GM23248 (cell line): ENCODE data around the gene ARHGEF28. TPM values are rescaled to one million over a fixed set of nuclear protein-coding genes. Genes with fewer than 3 reads are reported as not detected.

Experiments used
- DNase-seq: peaks from one replicate; pipeline ENCODE4 v3.0.0-alpha.2; 2015
- H2AFZ ChIP-seq: fragments of 200-600 bp; sonication (generic); 2 replicates; pipeline ENCODE4 v1.6.1; 2016; ENCODE audit warnings: antibody characterized with exemption
- H3F3A ChIP-seq: fragments of 200-600 bp; sonication (generic); 2 replicates; pipeline ENCODE4 v1.6.1; 2016; ENCODE audit warnings: mild to moderate bottlenecking, antibody characterized with exemption, mixed run types; ENCODE audit not compliant: insufficient read depth
- H3K27ac ChIP-seq: fragments of 200-600 bp; sonication (generic); 2 replicates; pipeline ENCODE4 v1.5.1; 2016; ENCODE audit warnings: mild to moderate bottlenecking
- H3K27me3 ChIP-seq: fragments of 200-600 bp; sonication (generic); replicated peaks from 2 replicates; pipeline ENCODE4 v1.6.1; 2016; ENCODE audit warnings: mild to moderate bottlenecking; ENCODE audit not compliant: insufficient read depth
- H3K36me3 ChIP-seq: fragments of 200-600 bp; sonication (generic); 2 replicates; pipeline ENCODE4 v1.6.1; 2016; ENCODE audit warnings: low read depth, mild to moderate bottlenecking
- H3K4me1 ChIP-seq: fragments of 200-600 bp; sonication (generic); 2 replicates; pipeline ENCODE4 v1.6.1; 2016; ENCODE audit warnings: mild to moderate bottlenecking; ENCODE audit not compliant: insufficient read depth
- H3K4me2 ChIP-seq: fragments of 200-600 bp; sonication (generic); one replicate; pipeline ENCODE4 v1.6.1; 2016; ENCODE audit warnings: mild to moderate bottlenecking; ENCODE audit not compliant: unreplicated experiment
- H3K4me3 ChIP-seq: fragments of 200-600 bp; sonication (generic); 2 replicates; pipeline ENCODE4 v1.5.1; 2016; ENCODE audit warnings: mild to moderate bottlenecking
- H3K79me2 ChIP-seq: fragments of 200-600 bp; sonication (generic); 2 replicates; pipeline ENCODE4 v1.6.1; 2016; ENCODE audit warnings: mild to moderate bottlenecking; ENCODE audit not compliant: insufficient read depth
- H3K9ac ChIP-seq: fragments of 200-600 bp; sonication (generic); 2 replicates; pipeline ENCODE4 v1.6.1; 2016; ENCODE audit warnings: mild to moderate bottlenecking
- H3K9me2 ChIP-seq: fragments of 200-600 bp; sonication (generic); 2 replicates; pipeline ENCODE4 v1.6.1; 2016; ENCODE audit warnings: mixed run types, mild to moderate bottlenecking, moderate library complexity; ENCODE audit not compliant: insufficient read depth
- H3K9me3 ChIP-seq: fragments of 200-600 bp; sonication (generic); one replicate; pipeline ENCODE4 v1.6.1; 2017; ENCODE audit warnings: low read depth
- H4K20me1 ChIP-seq: fragments of 200-600 bp; sonication (generic); 2 replicates; pipeline ENCODE4 v1.6.0; 2016; ENCODE audit not compliant: insufficient read depth
- EZH2 ChIP-seq: fragments of 200-600 bp; sonication (generic); IDR thresholded peaks from 2 replicates; pipeline ENCODE4 v1.6.1; 2018; ENCODE audit warnings: antibody characterized with exemption, mild to moderate bottlenecking; ENCODE audit not compliant: insufficient read depth, poor library complexity, severe bottlenecking
- EZH2phosphoT487 ChIP-seq: fragments of 200-600 bp; sonication (generic); IDR thresholded peaks from 2 replicates; pipeline ENCODE4 v1.6.1; 2018; ENCODE audit warnings: antibody characterized with exemption, moderate library complexity, mild to moderate bottlenecking, low read depth; ENCODE audit not compliant: insufficient read depth
- WGBS, 2 experiments: methylation state at CpG; one replicate each; pipeline ENCODE4 v1.1.6; 2015 to 2017; ENCODE audit warnings: low lambda C conversion rate in 2 of 2, low coverage in 1 of 2; ENCODE audit errors: missing lambda C conversion rate in 2 of 2; 5-methylcytosine and 5-hydroxymethylcytosine counted together
- in situ Hi-C: fragments of 300-500 bp; cut with MboI; formaldehyde crosslinking; loops from 2 replicates; pipeline ENCODE4 v1.15.0; 2020
- polyA plus RNA-seq: library from polyadenylated mRNA; unstranded; fragments of >200 nt; fragmentation: Nextera tagmentation; extraction: Ambion mirVana; gene quantifications from 2 replicates; pipeline ENCODE4 v1.2.1, GENCODE V29; 2016
- total RNA-seq: library from RNA; depleted of rRNA; stranded (reverse); fragments of >200 nt; shearing (Covaris generic); gene quantifications from 2 replicates; pipeline ENCODE4 v1.2.3, GENCODE V29; 2014

The ARHGEF28 gene
- total and polyA plus RNA-seq, 2 experiments from 2014 or later: 5.0 to 9.6 TPM

- Histone ChIP-seq H3K9me2 (no peaks in the 10 kb centered on the region; the same call in 1 of the 2 replicates), H3K4me2 (no peak overlapping the region), H3K36me3 (no peaks in the 10 kb centered on the region), H3K9ac (no peak overlapping the region), H3F3A (peaks cover 28% of the 10 kb centered on the region), H3K4me1 (peaks cover 26% of the 10 kb centered on the region), H3K9me3 (no peaks in the 10 kb centered on the region), H4K20me1 (no peaks in the 10 kb centered on the region), H3K4me3 (no peak overlapping the region), H3K27ac (no peak overlapping the region), H3K79me2 (no peaks in the 10 kb centered on the region), H2AFZ (no peak overlapping the region), H3K27me3 (no peaks in the 10 kb centered on the region)
- in situ Hi-C loops: no loop called here
- no peak for TF ChIP-seq EZH2
- WGBS, 2 experiments: 74 to 77% methylated on average over 3 of the region's 3 CpGs
- no peak for DNase-seq
Measured at GRCh38 chr5:73799401-73799972, 173.5 kb downstream of the ARHGEF28 start.

GRCh38 chr5:73801686-73802085, 175.7 kb downstream of the ARHGEF28 start:
- H3K4me2 ChIP-seq: no peak overlapping the region
- WGBS, 2 experiments: 98 to 99% methylated on average over 2 of the region's 2 CpGs
- H3K36me3 ChIP-seq: no peaks in the 10 kb centered on the region
- H4K20me1 ChIP-seq: no peaks in the 10 kb centered on the region
- no peaks in the 10 kb centered on the region; the same call in 1 of the 2 replicates for H3K9me2 ChIP-seq
- H3K27ac ChIP-seq: no peak overlapping the region
- peaks cover 14% of the 10 kb centered on the region for H3K4me1 ChIP-seq
- no peak for DNase-seq
- H3K9me3 ChIP-seq: no peaks in the 10 kb centered on the region
- in situ Hi-C loops: no loop called here
- H2AFZ ChIP-seq: no peak overlapping the region
- peaks cover 14% of the 10 kb centered on the region for H3F3A ChIP-seq
- TF ChIP-seq EZH2phosphoT487 (no peak), EZH2 (no peak)
- no peaks in the 10 kb centered on the region for H3K27me3 ChIP-seq
- no peak overlapping the region for H3K4me3 ChIP-seq
- H3K79me2 ChIP-seq: no peaks in the 10 kb centered on the region
- no peak overlapping the region for H3K9ac ChIP-seq

- no peak for DNase-seq
- Histone ChIP-seq H3K79me2 (no peaks in the 10 kb centered on the region), H3K9me2 (no peaks in the 10 kb centered on the region), H3K27ac (no peak overlapping the region), H3K9me3 (no peaks in the 10 kb centered on the region), H3F3A (no peaks in the 10 kb centered on the region), H3K36me3 (no peaks in the 10 kb centered on the region), H3K27me3 (no peaks in the 10 kb centered on the region), H3K4me3 (no peak overlapping the region), H3K4me1 (peaks cover 3% of the 10 kb centered on the region; the same call in 1 of the 2 replicates), H4K20me1 (no peaks in the 10 kb centered on the region), H3K9ac (no peak overlapping the region), H3K4me2 (no peak overlapping the region), H2AFZ (no peak overlapping the region)
- in situ Hi-C loops: no loop called here
- 83 to 89% methylated on average over 3 of the region's 3 CpGs for WGBS, 2 experiments
- TF ChIP-seq EZH2phosphoT487 (no peak), EZH2 (no peak)
Measured at GRCh38 chr5:73805449-73805848, 179.5 kb downstream of the ARHGEF28 start.

- no peak overlapping the region for H3K4me3 ChIP-seq
- in situ Hi-C loops: no loop called here
Measured at GRCh38 chr5:73808911-73809310, 182.9 kb downstream of the ARHGEF28 start.

More at GRCh38 chr5:73808911-73809310, 182.9 kb downstream of the ARHGEF28 start:
- Histone ChIP-seq H3K9me3 (no peaks in the 10 kb centered on the region), H4K20me1 (no peaks in the 10 kb centered on the region), H3K4me1 (no peaks in the 10 kb centered on the region), H3K4me2 (no peak overlapping the region), H2AFZ (no peak overlapping the region), H3F3A (no peaks in the 10 kb centered on the region), H3K36me3 (no peaks in the 10 kb centered on the region), H3K27ac (no peak overlapping the region), H3K27me3 (no peaks in the 10 kb centered on the region), H3K9me2 (no peaks in the 10 kb centered on the region), H3K79me2 (no peaks in the 10 kb centered on the region), H3K9ac (no peak overlapping the region)
- TF ChIP-seq EZH2 (no peak), EZH2phosphoT487 (no peak)
- 63 to 69% methylated on average over 2 of the region's 2 CpGs for WGBS, 2 experiments
- DNase-seq: no peak
